CD4-positive, alpha-beta T cell (primary cell): ENCODE measurements around the gene DNAH7. TPM values are rescaled to one million over a fixed set of nuclear protein-coding genes. Genes with fewer than 3 reads are reported as not detected.

Source experiments
- ATAC-seq: fragments of 200-7000 bp; cut with Tn5 transposase; one replicate; pipeline ENCODE4 v1.10.0; 2022; ENCODE audit warnings: mild to moderate bottlenecking; ENCODE audit not compliant: poor library complexity
- CTCF ChIA-PET: fragments of 350-600 bp; sonication (Branson Sonifier 250); formaldehyde crosslinking; loops from one replicate; lab custom pipeline; 2021; ENCODE audit warnings: antibody characterized with exemption, inconsistent platforms; lab: Charles Lee
- POLR2A ChIA-PET: fragments of 350-600 bp; sonication (Branson Sonifier 250); formaldehyde crosslinking; loops from one replicate; lab custom pipeline; 2021; ENCODE audit warnings: antibody characterized with exemption, inconsistent platforms; lab: Charles Lee
- DNase-seq, 14 experiments: peaks; one replicate each; pipeline ENCODE4 v3.0.0-alpha.2; 2013 to 2020; ENCODE audit warnings: mixed read lengths in 2 of 14
- H3K27ac ChIP-seq, 2 donors: one replicate each; pipeline versions ENCODE4 v1.5.1 to v1.7.0; 2013; ENCODE audit warnings: low read length in 2 of 2, low read depth in 1 of 2, mild to moderate bottlenecking in 1 of 2
- H3K27me3 ChIP-seq, 2 experiments: 1 replicate in 1 of 2; 2 replicates in 1 of 2; pipeline versions ENCODE4 v1.6.1 to v1.7.0; 2013; ENCODE audit warnings: low read length in 2 of 2, control low read depth in 1 of 2, mild to moderate bottlenecking in 1 of 2, moderate library complexity in 1 of 2; ENCODE audit not compliant: insufficient read depth in 2 of 2, control insufficient read depth in 1 of 2
- H3K36me3 ChIP-seq: one replicate; pipeline ENCODE4 v1.6.1; 2013; ENCODE audit warnings: low read length, control low read depth; ENCODE audit not compliant: insufficient read depth
- H3K4me1 ChIP-seq: one replicate; pipeline ENCODE4 v1.6.1; 2013; ENCODE audit warnings: low read length, control low read depth; ENCODE audit not compliant: insufficient read depth
- H3K4me3 ChIP-seq: one replicate; pipeline ENCODE4 v1.5.1; 2013; ENCODE audit warnings: mild to moderate bottlenecking, low read length, moderate library complexity
- H3K9me3 ChIP-seq, 2 experiments: 1 replicate in 1 of 2; 2 replicates in 1 of 2; pipeline versions ENCODE4 v1.6.1 to v1.7.0; 2013; ENCODE audit warnings: low read length in 2 of 2, mild to moderate bottlenecking in 2 of 2, control low read depth in 1 of 2, moderate library complexity in 1 of 2; ENCODE audit not compliant: control insufficient read depth in 1 of 2, insufficient read depth in 1 of 2
- H3K27ac Mint-ChIP-seq: one replicate; pipeline ENCODE4 v1.8.0; 2020; ENCODE audit warnings: mixed read lengths
- H3K27me3 Mint-ChIP-seq: one replicate; pipeline ENCODE4 v1.8.0; 2021; ENCODE audit warnings: mixed read lengths
- H3K36me3 Mint-ChIP-seq: one replicate; pipeline ENCODE4 v1.8.0; 2021; ENCODE audit warnings: low read depth, mixed read lengths
- H3K4me1 Mint-ChIP-seq: one replicate; pipeline ENCODE4 v1.8.0; 2021; ENCODE audit warnings: low read depth, mixed read lengths
- H3K4me3 Mint-ChIP-seq: one replicate; pipeline ENCODE4 v1.8.0; 2020; ENCODE audit warnings: mild to moderate bottlenecking, mixed read lengths
- H3K9me3 Mint-ChIP-seq: one replicate; pipeline ENCODE4 v1.8.0; 2020; ENCODE audit warnings: mixed read lengths
- intact Hi-C, 2 experiments: fragments of 100-400 bp; cut with DNase I in 1 of 2; cut with micrococcal nuclease in 1 of 2; formaldehyde crosslinking; loops; one replicate each; pipeline versions ENCODE4 v1.15.1 to v1.9.0; 2023 to 2025; cut with DNase I, micrococcal nuclease
- total RNA-seq, 174 experiments: library from RNA in 2 of 174; stranded (reverse) in 2 of 174; gene quantifications; one replicate each; pipeline ENCODE4 v1.2.3 and lab custom pipeline; 2021 to 2026
- TF ChIP-seq, protein P1 (sequence below): fragments of 200-600 bp; IDR thresholded peaks from one replicate; pipeline ENCODE4 v1.8.0; 2022; ENCODE audit warnings: antibody characterized with exemption, mild to moderate bottlenecking

The DNAH7 gene
- total RNA-seq, 2 experiments from 2014 or later: not detected

DNA sequence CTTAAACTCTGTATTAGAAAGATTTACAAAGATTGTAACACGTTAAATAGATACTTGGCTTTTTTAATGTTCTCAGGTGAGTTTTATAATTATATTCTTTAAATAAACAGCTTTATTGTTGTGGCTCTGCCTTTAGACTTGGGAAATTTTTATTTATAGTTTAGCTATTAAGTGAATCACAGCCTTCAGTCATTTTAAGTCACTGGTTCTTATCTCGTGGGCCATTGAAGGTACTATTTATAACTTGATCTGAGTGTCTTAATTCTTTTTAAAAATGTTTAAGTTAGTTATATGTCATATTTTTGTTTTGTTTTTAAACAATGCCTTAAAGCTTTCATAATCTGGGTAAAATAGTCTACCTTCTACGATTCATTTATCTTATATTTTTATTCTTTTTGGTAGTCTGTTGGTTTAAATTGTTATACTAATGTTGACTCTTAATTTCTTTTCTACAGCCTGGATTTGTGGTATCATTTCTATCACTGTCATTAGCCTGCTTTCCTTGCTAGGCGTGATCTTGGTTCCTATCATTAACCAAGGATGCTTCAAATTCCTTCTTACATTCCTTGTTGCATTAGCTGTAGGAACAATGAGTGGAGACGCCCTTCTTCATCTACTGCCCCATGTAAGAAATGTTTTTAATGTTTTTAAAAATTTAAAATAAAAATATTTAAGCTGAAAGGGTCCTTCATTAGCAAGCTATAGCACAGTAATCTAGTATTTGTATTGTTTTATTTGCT is 362.3 kb downstream of the DNAH7 start:
- POLR2A ChIA-PET: no interaction called here
- Histone ChIP-seq H3K9me3 (no peaks in the 10 kb centered on the region), H3K36me3 (peaks cover 27% of the 10 kb centered on the region), H3K4me1 (no peaks in the 10 kb centered on the region), H3K27me3 (no peaks in the 10 kb centered on the region), H3K27ac (no peak overlapping the region), H3K4me3 (no peak overlapping the region)
- Mint-ChIP-seq H3K4me3 (no peak overlapping the region), H3K36me3 (peaks cover 89% of the 10 kb centered on the region), H3K27me3 (no peaks in the 10 kb centered on the region), H3K27ac (no peak overlapping the region), H3K9me3 (no peaks in the 10 kb centered on the region), H3K4me1 (no peaks in the 10 kb centered on the region)
- intact Hi-C loops: no loop called here
- DNase-seq: no peak
- ATAC-seq: no peak
- CTCF ChIA-PET: no interaction called here
- TF ChIP-seq, protein P1, sequence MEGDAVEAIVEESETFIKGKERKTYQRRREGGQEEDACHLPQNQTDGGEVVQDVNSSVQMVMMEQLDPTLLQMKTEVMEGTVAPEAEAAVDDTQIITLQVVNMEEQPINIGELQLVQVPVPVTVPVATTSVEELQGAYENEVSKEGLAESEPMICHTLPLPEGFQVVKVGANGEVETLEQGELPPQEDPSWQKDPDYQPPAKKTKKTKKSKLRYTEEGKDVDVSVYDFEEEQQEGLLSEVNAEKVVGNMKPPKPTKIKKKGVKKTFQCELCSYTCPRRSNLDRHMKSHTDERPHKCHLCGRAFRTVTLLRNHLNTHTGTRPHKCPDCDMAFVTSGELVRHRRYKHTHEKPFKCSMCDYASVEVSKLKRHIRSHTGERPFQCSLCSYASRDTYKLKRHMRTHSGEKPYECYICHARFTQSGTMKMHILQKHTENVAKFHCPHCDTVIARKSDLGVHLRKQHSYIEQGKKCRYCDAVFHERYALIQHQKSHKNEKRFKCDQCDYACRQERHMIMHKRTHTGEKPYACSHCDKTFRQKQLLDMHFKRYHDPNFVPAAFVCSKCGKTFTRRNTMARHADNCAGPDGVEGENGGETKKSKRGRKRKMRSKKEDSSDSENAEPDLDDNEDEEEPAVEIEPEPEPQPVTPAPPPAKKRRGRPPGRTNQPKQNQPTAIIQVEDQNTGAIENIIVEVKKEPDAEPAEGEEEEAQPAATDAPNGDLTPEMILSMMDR: no peak

- TF ChIP-seq, protein P1: no peak
- Mint-ChIP-seq H3K4me1 (peaks cover 27% of the 10 kb centered on the region), H3K27ac (no peak overlapping the region), H3K9me3 (peaks cover 17% of the 10 kb centered on the region), H3K27me3 (no peaks in the 10 kb centered on the region), H3K4me3 (no peak overlapping the region), H3K36me3 (peaks cover 88% of the 10 kb centered on the region)
- H3K4me1 ChIP-seq: no peaks in the 10 kb centered on the region
- ChIA-PET POLR2A (no interaction called here), CTCF (no interaction called here)
- peaks cover 1 to 12% of the 10 kb centered on the region in 2 experiments for H3K9me3 ChIP-seq
- no peak for DNase-seq
- no peak overlapping the region for H3K4me3 ChIP-seq
- intact Hi-C loops: no loop called here
- no peaks in the 10 kb centered on the region for H3K27me3 ChIP-seq
- peaks cover 20% of the 10 kb centered on the region for H3K36me3 ChIP-seq
- H3K27ac ChIP-seq: no peak overlapping the region
- ATAC-seq: no peak
Observed at GRCh38 chr2:195700480-195700879, 368.2 kb downstream of the DNAH7 start.

DNA sequence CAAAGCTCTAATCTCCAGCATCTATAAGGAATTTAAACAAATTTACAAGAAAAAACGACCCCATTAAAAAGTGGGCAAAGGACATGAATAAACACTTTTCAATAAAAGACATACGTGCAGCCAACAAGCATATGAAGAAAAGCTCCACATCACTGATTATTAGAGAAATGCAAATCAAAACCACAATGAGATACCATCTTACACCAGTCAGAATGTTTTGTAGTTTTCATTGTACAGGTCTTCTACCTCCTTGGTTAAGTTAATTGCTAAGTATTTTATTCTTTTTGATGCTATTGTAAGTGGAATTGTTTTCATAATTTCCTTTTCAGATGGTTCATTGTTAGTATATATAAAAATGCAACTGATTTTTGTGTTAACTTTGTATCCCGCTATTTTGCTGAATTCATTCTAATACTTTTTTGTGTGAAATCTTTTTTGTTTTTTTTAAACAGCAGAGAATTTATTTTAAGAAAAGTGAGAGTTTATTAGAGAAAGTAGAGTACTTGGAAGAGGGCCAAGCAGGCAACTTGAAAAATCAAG is 370.9 kb downstream of the DNAH7 start:
- no peak overlapping the region for H3K27ac Mint-ChIP-seq
- Histone ChIP-seq H3K27ac (no peak overlapping the region), H3K27me3 (no peaks in the 10 kb centered on the region), H3K9me3 (peaks cover 9 to 12% of the 10 kb centered on the region in 2 experiments), H3K4me1 (no peaks in the 10 kb centered on the region), H3K4me3 (no peak overlapping the region), H3K36me3 (peaks cover 28% of the 10 kb centered on the region)
- no peak overlapping the region for H3K4me3 Mint-ChIP-seq
- peaks cover 20% of the 10 kb centered on the region for H3K9me3 Mint-ChIP-seq
- TF ChIP-seq, protein P1: no peak
- ChIA-PET CTCF (no interaction called here), POLR2A (no interaction called here)
- no peak for DNase-seq
- intact Hi-C loops: no loop called here
- H3K4me1 Mint-ChIP-seq: peaks cover 46% of the 10 kb centered on the region
- ATAC-seq: no peak
- H3K27me3 Mint-ChIP-seq: no peaks in the 10 kb centered on the region
- peaks cover 96% of the 10 kb centered on the region for H3K36me3 Mint-ChIP-seq
